GM23338 (cell line): ENCODE measurements around the gene CPXM2. TPM values are rescaled to one million over a fixed set of nuclear protein-coding genes. Genes with fewer than 3 reads are reported as not detected.

Experiments
- ATAC-seq: fragments of 200-7000 bp; cut with Tn5 transposase; 3 replicates; pipeline ENCODE4 v1.9.1; 2020
- DNase-seq: peaks from one replicate; pipeline ENCODE4 v3.0.0-alpha.2; 2015; ENCODE audit warnings: low spot score
- H2AFZ ChIP-seq: fragments of 200-600 bp; sonication (generic); 2 replicates; pipeline ENCODE4 v1.8.0; 2016; ENCODE audit warnings: antibody characterized with exemption, mild to moderate bottlenecking, moderate library complexity
- H3F3A ChIP-seq: fragments of 200-600 bp; sonication (generic); replicated peaks from 2 replicates; pipeline ENCODE4 v1.8.0; 2017; ENCODE audit warnings: antibody characterized with exemption, mixed run types, low read depth
- H3K27ac ChIP-seq: fragments of 200-600 bp; sonication (generic); 2 replicates; pipeline ENCODE4 v1.6.1; 2016; ENCODE audit warnings: low read depth
- H3K27me3 ChIP-seq: fragments of 200-600 bp; sonication (generic); 2 replicates; pipeline ENCODE4 v1.8.0; 2016; ENCODE audit warnings: mild to moderate bottlenecking, mixed run types, moderate library complexity; ENCODE audit not compliant: insufficient read depth
- H3K36me3 ChIP-seq: fragments of 200-600 bp; sonication (generic); 2 replicates; pipeline ENCODE4 v1.8.0; 2016; ENCODE audit warnings: mild to moderate bottlenecking; ENCODE audit not compliant: insufficient read depth
- H3K4me1 ChIP-seq: fragments of 200-600 bp; sonication (generic); 2 replicates; pipeline ENCODE4 v1.8.0; 2016; ENCODE audit warnings: mild to moderate bottlenecking, moderate library complexity; ENCODE audit not compliant: insufficient read depth
- H3K4me2 ChIP-seq: fragments of 200-600 bp; sonication (generic); 2 replicates; pipeline ENCODE4 v1.7.1; 2017; ENCODE audit warnings: mixed run types
- H3K4me3 ChIP-seq: fragments of 200-600 bp; sonication (generic); 2 replicates; pipeline ENCODE4 v1.6.1; 2016; ENCODE audit warnings: mixed run types
- H3K79me2 ChIP-seq: fragments of 200-600 bp; sonication (generic); replicated peaks from 2 replicates; pipeline ENCODE4 v1.8.0; 2017; ENCODE audit warnings: mild to moderate bottlenecking; ENCODE audit not compliant: insufficient read depth
- H3K9me2 ChIP-seq: fragments of 200-600 bp; sonication (generic); 2 replicates; pipeline ENCODE4 v1.8.0; 2017; ENCODE audit not compliant: insufficient read depth
- H4K20me1 ChIP-seq: fragments of 200-600 bp; sonication (generic); replicated peaks from 2 replicates; pipeline ENCODE4 v1.8.0; 2017; ENCODE audit warnings: mild to moderate bottlenecking; ENCODE audit not compliant: insufficient read depth
- H3K27ac Mint-ChIP-seq: 2 replicates; pipeline ENCODE4 v1.8.0; 2020; ENCODE audit warnings: inconsistent platforms, mild to moderate bottlenecking, moderate library complexity, mixed read lengths
- H3K27me3 Mint-ChIP-seq: 3 replicates; pipeline ENCODE4 v1.8.0; 2022; ENCODE audit warnings: low read depth, mild to moderate bottlenecking, moderate library complexity, mixed read lengths, inconsistent platforms; ENCODE audit not compliant: insufficient read depth, poor library complexity
- H3K36me3 Mint-ChIP-seq: 3 replicates; pipeline ENCODE4 v1.8.0; 2021; ENCODE audit warnings: low read depth, mild to moderate bottlenecking, inconsistent platforms, moderate library complexity, mixed read lengths
- H3K4me1 Mint-ChIP-seq: 3 replicates; pipeline ENCODE4 v1.8.0; 2020; ENCODE audit warnings: mild to moderate bottlenecking, inconsistent platforms, mixed read lengths
- H3K4me3 Mint-ChIP-seq: 3 replicates; pipeline ENCODE4 v1.8.0; 2021; ENCODE audit warnings: moderate library complexity, mild to moderate bottlenecking, inconsistent platforms, mixed read lengths
- H3K9me3 Mint-ChIP-seq: 3 replicates; pipeline ENCODE4 v1.8.0; 2020; ENCODE audit warnings: moderate library complexity, mild to moderate bottlenecking, inconsistent platforms, mixed read lengths
- CREB1 ChIP-seq: fragments of 250-450 bp; sonication (Bioruptor Pico); IDR thresholded peaks from 2 replicates; pipeline ENCODE4 v1.5.0; 2020; ENCODE audit warnings: low read depth, mild to moderate bottlenecking, moderate library complexity
- EZH2 ChIP-seq: fragments of 200-600 bp; sonication (generic); IDR thresholded peaks from one replicate; pipeline ENCODE4 v1.8.0; 2017; ENCODE audit warnings: antibody characterized with exemption, mild to moderate bottlenecking, low read depth; ENCODE audit not compliant: unreplicated experiment
- EZH2phosphoT487 ChIP-seq: fragments of 200-600 bp; sonication (generic); IDR thresholded peaks from one replicate; pipeline ENCODE4 v1.8.1; 2018; ENCODE audit warnings: antibody characterized with exemption; ENCODE audit not compliant: unreplicated experiment
- JUNB ChIP-seq: IDR thresholded peaks from one replicate; pipeline ENCODE4 v1.6.1; 2016; ENCODE audit warnings: antibody characterized with exemption; ENCODE audit not compliant: unreplicated experiment
- NANOG ChIP-seq: IDR thresholded peaks from 2 replicates; pipeline ENCODE4 v1.6.1; 2016; ENCODE audit warnings: antibody characterized with exemption, borderline replicate concordance
- POLR2AphosphoS5 ChIP-seq: IDR thresholded peaks from 2 replicates; pipeline ENCODE4 v1.6.1; 2016; ENCODE audit warnings: antibody characterized with exemption, low read depth
- STAT1 ChIP-seq: IDR thresholded peaks from one replicate; pipeline ENCODE4 v1.6.1; 2016; ENCODE audit warnings: antibody characterized with exemption; ENCODE audit not compliant: unreplicated experiment
- ZNF114 ChIP-seq: fragments of 250-450 bp; sonication (Bioruptor Pico); IDR thresholded peaks from 2 replicates; pipeline ENCODE4 v1.5.0; 2020; ENCODE audit warnings: mild to moderate bottlenecking, moderate library complexity
- ZNF331 ChIP-seq: fragments of 250-450 bp; sonication (Bioruptor Pico); IDR thresholded peaks from 2 replicates; pipeline ENCODE4 v1.5.0; 2020; ENCODE audit warnings: low read depth, mild to moderate bottlenecking, moderate library complexity
- polyA plus RNA-seq: library from polyadenylated mRNA; unstranded; fragments of >200 nt; fragmentation: Nextera tagmentation; extraction: Ambion mirVana; gene quantifications from 2 replicates; pipeline ENCODE4 v1.2.1, GENCODE V29; 2016
- total RNA-seq: library from RNA; depleted of rRNA; stranded (reverse); fragments of >200 nt; shearing (Covaris generic); gene quantifications from 2 replicates; pipeline ENCODE4 v1.2.3, GENCODE V29; 2014
- TF ChIP-seq, protein P1 (sequence below): IDR thresholded peaks from one replicate; pipeline ENCODE4 v1.6.1; 2018; ENCODE audit warnings: antibody characterized with exemption; ENCODE audit not compliant: unreplicated experiment
- TF ChIP-seq, protein P2 (sequence below): IDR thresholded peaks from 2 replicates; pipeline ENCODE4 v1.6.1; 2016; ENCODE audit warnings: antibody characterized with exemption

CPXM2 gene
- total and polyA plus RNA-seq, 2 experiments from 2014 or later: 1.6 to 8.1 TPM

DNA sequence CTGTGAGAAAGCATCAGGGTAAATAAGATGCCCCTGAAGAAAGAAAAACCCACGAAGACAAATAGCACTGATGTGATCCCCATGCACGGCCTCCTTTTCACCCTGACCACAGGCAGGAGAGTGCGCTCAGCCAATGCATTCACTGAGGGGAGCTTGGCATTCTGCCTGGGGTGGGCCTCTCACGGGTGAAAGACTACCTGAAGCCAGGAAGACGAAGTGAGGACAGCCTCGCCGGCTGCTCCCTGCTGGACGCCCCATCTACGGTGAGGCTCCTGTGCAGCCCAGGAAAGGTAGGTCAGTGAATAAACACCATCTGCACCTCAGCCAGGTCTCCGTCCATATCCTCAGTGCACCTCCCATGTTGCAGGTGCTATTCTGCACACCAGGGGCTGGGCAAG, 32.0 kb downstream of the CPXM2 start (continued):
- TF ChIP-seq, protein P1, sequence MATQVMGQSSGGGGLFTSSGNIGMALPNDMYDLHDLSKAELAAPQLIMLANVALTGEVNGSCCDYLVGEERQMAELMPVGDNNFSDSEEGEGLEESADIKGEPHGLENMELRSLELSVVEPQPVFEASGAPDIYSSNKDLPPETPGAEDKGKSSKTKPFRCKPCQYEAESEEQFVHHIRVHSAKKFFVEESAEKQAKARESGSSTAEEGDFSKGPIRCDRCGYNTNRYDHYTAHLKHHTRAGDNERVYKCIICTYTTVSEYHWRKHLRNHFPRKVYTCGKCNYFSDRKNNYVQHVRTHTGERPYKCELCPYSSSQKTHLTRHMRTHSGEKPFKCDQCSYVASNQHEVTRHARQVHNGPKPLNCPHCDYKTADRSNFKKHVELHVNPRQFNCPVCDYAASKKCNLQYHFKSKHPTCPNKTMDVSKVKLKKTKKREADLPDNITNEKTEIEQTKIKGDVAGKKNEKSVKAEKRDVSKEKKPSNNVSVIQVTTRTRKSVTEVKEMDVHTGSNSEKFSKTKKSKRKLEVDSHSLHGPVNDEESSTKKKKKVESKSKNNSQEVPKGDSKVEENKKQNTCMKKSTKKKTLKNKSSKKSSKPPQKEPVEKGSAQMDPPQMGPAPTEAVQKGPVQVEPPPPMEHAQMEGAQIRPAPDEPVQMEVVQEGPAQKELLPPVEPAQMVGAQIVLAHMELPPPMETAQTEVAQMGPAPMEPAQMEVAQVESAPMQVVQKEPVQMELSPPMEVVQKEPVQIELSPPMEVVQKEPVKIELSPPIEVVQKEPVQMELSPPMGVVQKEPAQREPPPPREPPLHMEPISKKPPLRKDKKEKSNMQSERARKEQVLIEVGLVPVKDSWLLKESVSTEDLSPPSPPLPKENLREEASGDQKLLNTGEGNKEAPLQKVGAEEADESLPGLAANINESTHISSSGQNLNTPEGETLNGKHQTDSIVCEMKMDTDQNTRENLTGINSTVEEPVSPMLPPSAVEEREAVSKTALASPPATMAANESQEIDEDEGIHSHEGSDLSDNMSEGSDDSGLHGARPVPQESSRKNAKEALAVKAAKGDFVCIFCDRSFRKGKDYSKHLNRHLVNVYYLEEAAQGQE: no peak
- TF ChIP-seq JUNB: no peak
- TF ChIP-seq ZNF331 (CRISPR knock-in tag): no peak
- TF ChIP-seq EZH2: no peak
- TF ChIP-seq, protein P2, sequence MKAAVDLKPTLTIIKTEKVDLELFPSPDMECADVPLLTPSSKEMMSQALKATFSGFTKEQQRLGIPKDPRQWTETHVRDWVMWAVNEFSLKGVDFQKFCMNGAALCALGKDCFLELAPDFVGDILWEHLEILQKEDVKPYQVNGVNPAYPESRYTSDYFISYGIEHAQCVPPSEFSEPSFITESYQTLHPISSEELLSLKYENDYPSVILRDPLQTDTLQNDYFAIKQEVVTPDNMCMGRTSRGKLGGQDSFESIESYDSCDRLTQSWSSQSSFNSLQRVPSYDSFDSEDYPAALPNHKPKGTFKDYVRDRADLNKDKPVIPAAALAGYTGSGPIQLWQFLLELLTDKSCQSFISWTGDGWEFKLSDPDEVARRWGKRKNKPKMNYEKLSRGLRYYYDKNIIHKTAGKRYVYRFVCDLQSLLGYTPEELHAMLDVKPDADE: no peak
- TF ChIP-seq EZH2phosphoT487: no peak
- TF ChIP-seq POLR2AphosphoS5: no peak
- TF ChIP-seq NANOG: no peak
- no peak for TF ChIP-seq CREB1 (CRISPR knock-in tag)

DNA sequence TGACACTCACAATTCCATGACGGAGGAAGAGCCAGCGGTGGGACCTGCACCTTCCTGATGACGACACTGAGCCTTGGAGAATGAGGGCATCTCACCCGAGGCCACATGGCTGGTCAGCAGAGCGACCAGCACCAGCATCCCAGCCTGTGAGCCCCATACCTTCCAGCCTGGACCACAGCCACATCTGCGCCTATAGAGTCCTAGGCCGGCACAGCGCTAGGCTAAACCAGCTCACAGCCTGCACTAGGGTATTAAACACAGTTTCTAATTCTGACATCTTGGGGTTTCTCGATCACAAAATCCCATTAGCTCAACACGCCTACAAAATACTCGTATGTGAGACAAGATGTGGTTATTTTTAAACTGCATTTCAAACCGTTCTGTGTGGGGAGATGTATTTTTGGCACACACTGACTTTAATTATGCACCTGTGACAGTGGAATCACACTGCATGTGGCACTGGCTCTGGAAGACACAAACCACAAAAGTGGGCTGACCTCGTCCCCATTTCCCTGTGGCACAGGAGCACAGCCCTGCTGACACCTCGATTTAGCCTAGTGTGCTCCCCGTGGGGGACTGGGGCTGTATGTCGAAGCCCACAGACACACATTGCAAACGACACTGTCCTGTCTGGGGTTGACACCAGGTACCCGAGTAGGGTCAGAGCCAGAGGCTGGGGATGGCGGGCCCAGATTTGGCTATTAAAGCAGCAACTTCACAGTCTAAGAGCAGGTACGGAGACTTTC, 32.5 kb downstream of the CPXM2 start:
- Mint-ChIP-seq H3K9me3 (no peaks in the 10 kb centered on the region), H3K27me3 (peaks cover 1% of the 10 kb centered on the region), H3K36me3 (peaks cover 8% of the 10 kb centered on the region), H3K4me1 (peaks cover 8% of the 10 kb centered on the region), H3K4me3 (no peak overlapping the region), H3K27ac (no peak overlapping the region)
- Histone ChIP-seq H3K36me3 (no peaks in the 10 kb centered on the region), H3K4me1 (no peaks in the 10 kb centered on the region), H2AFZ (no peak overlapping the region), H3F3A (no peaks in the 10 kb centered on the region), H3K79me2 (no peaks in the 10 kb centered on the region), H3K27me3 (no peaks in the 10 kb centered on the region), H3K4me3 (no peak overlapping the region), H3K4me2 (no peak overlapping the region), H3K27ac (no peak overlapping the region), H4K20me1 (no peaks in the 10 kb centered on the region), H3K9me2 (no peaks in the 10 kb centered on the region)
- no peak for ATAC-seq
- no peak for DNase-seq
- no peak for TF ChIP-seq ZNF331 (CRISPR knock-in tag)
- no peak for TF ChIP-seq CREB1 (CRISPR knock-in tag)
- no peak for TF ChIP-seq ZNF114 (CRISPR knock-in tag)
- no peak for TF ChIP-seq STAT1
- TF ChIP-seq JUNB: no peak
